OCI-LY7 (cell line): ENCODE measurements around the gene DMGDH. TPM values are rescaled to one million over a fixed set of nuclear protein-coding genes. Genes with fewer than 3 reads are reported as not detected.

Source experiments
- BruUV-seq: library from RNA; stranded (reverse); fragments of 400-500 nt; replicated peaks from 2 replicates; lab custom pipeline; 2021; lab: Mats Ljungman, UMichigan
- CTCF ChIA-PET: fragments of 300-600 bp; sonication (Branson Sonifier 250); formaldehyde crosslinking; loops from one replicate; lab custom pipeline; 2022; ENCODE audit warnings: antibody characterized with exemption; ENCODE audit not compliant: unreplicated experiment; lab: Charles Lee
- POLR2A ChIA-PET: fragments of 300-600 bp; sonication (Branson Sonifier 250); formaldehyde crosslinking; loops from one replicate; lab custom pipeline; 2022; ENCODE audit warnings: antibody characterized with exemption; lab: Charles Lee
- DNase-seq: peaks from one replicate; pipeline ENCODE4 v3.0.0-alpha.2; 2015; ENCODE audit warnings: low spot score
- H2AFZ ChIP-seq: fragments of 200-600 bp; sonication (generic), shearing (Covaris generic); 2 replicates; pipeline ENCODE4 v1.6.1; 2014; ENCODE audit warnings: mild to moderate bottlenecking, antibody characterized with exemption, low read length, moderate library complexity
- H3K27ac ChIP-seq: fragments of 200-600 bp; sonication (generic); 2 replicates; pipeline ENCODE4 v1.5.1; 2014; ENCODE audit warnings: mixed run types, low read depth, mild to moderate bottlenecking, moderate library complexity, low read length, inconsistent platforms; ENCODE audit not compliant: poor library complexity, severe bottlenecking
- H3K36me3 ChIP-seq: fragments of 200-600 bp; sonication (generic); 2 replicates; pipeline ENCODE4 v1.6.1; 2014; ENCODE audit warnings: mild to moderate bottlenecking, antibody characterized with exemption, low read length, moderate library complexity, mixed read lengths; ENCODE audit not compliant: insufficient read depth
- H3K4me1 ChIP-seq: fragments of 200-600 bp; sonication (generic); 2 replicates; pipeline ENCODE4 v1.5.1; 2014; ENCODE audit warnings: mild to moderate bottlenecking, low read length; ENCODE audit not compliant: insufficient read depth, poor library complexity, severe bottlenecking
- H3K4me2 ChIP-seq: fragments of 200-600 bp; sonication (generic); 2 replicates; pipeline ENCODE4 v1.6.1; 2014; ENCODE audit warnings: mild to moderate bottlenecking, low read length
- H3K4me3 ChIP-seq: fragments of 200-600 bp; sonication (generic); 2 replicates; pipeline ENCODE4 v1.5.1; 2014; ENCODE audit warnings: mild to moderate bottlenecking, low read depth, low read length; ENCODE audit not compliant: poor library complexity, severe bottlenecking
- H3K79me2 ChIP-seq: fragments of 200-600 bp; sonication (generic); 2 replicates; pipeline ENCODE4 v1.6.1; 2016; ENCODE audit warnings: low read depth, mild to moderate bottlenecking, low read length, moderate library complexity, mixed read lengths; ENCODE audit not compliant: insufficient read depth
- H3K9me2 ChIP-seq: fragments of 200-600 bp; sonication (generic); 2 replicates; pipeline ENCODE4 v1.6.1; 2016; ENCODE audit warnings: mild to moderate bottlenecking, low read length, mixed read lengths; ENCODE audit not compliant: insufficient read depth
- H3K9me3 ChIP-seq: fragments of 200-600 bp; sonication (generic); 2 replicates; pipeline ENCODE4 v1.6.1; 2014; ENCODE audit warnings: mild to moderate bottlenecking, mixed run types, low read length, mixed read lengths
- H4K20me1 ChIP-seq: fragments of 200-600 bp; sonication (generic); 2 replicates; pipeline ENCODE4 v1.6.1; 2014; ENCODE audit warnings: mild to moderate bottlenecking, antibody characterized with exemption, low read length, moderate library complexity, mixed read lengths; ENCODE audit not compliant: insufficient read depth
- EZH2phosphoT487 ChIP-seq: fragments of 200-600 bp; sonication (generic); IDR thresholded peaks from 2 replicates; pipeline ENCODE4 v1.6.1; 2018; ENCODE audit warnings: low read depth, borderline replicate concordance, mild to moderate bottlenecking, mixed run types, antibody characterized with exemption, low read length, moderate library complexity, mixed read lengths
- intact Hi-C: fragments of 100-400 bp; cut with micrococcal nuclease; formaldehyde crosslinking; loops from one replicate; pipeline ENCODE4 v1.10.0; 2022; ENCODE audit not compliant: unreplicated experiment
- total RNA-seq, 2 experiments: library from RNA; depleted of rRNA in 1 of 2; stranded (reverse); fragments of >200 nt in 1 of 2; shearing (Covaris generic) in 1 of 2; gene quantifications; 2 replicates each; pipeline ENCODE4 v1.2.3, GENCODE V29; 2014 to 2022
- TF ChIP-seq, protein P1 (sequence below): fragments of 200-600 bp; sonication (generic); conservative IDR thresholded peaks from 2 replicates; pipeline ENCODE4 v1.5.1; 2014; ENCODE audit warnings: mild to moderate bottlenecking, antibody characterized with exemption, low read length, moderate library complexity, mixed read lengths

DMGDH gene
- total RNA-seq, 2 experiments from 2014 or later, result 1.5 TPM; not detected in 1

DNA sequence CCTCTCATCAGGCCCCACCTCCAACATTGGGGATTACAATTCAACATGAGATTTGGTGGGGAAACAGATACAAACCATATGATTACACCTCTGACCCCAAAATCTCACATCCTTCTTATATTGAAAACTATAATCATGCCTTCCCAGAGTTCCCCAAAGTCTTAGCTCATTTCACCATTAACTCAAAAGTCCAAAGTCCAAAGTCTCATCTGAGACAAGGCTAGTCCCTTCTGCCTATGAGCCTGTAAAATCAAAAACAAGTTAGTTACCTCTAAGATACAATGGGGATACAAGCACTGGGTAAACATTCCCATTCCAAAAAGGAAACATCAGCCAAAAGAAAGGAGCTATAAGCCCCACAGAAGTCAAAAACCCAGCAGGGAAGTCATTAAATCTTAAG, 57.6 kb downstream of the DMGDH start:
- TF ChIP-seq, protein P1, sequence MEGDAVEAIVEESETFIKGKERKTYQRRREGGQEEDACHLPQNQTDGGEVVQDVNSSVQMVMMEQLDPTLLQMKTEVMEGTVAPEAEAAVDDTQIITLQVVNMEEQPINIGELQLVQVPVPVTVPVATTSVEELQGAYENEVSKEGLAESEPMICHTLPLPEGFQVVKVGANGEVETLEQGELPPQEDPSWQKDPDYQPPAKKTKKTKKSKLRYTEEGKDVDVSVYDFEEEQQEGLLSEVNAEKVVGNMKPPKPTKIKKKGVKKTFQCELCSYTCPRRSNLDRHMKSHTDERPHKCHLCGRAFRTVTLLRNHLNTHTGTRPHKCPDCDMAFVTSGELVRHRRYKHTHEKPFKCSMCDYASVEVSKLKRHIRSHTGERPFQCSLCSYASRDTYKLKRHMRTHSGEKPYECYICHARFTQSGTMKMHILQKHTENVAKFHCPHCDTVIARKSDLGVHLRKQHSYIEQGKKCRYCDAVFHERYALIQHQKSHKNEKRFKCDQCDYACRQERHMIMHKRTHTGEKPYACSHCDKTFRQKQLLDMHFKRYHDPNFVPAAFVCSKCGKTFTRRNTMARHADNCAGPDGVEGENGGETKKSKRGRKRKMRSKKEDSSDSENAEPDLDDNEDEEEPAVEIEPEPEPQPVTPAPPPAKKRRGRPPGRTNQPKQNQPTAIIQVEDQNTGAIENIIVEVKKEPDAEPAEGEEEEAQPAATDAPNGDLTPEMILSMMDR, result no peak
- no peak for TF ChIP-seq EZH2phosphoT487
- no TSS peak for BruUV-seq
- Histone ChIP-seq H3K4me2 (no peak overlapping the region), H3K9me2 (no peaks in the 10 kb centered on the region), H3K79me2 (no peaks in the 10 kb centered on the region), H3K4me1 (no peaks in the 10 kb centered on the region), H2AFZ (no peak overlapping the region), H4K20me1 (no peaks in the 10 kb centered on the region), H3K27ac (no peak overlapping the region), H3K36me3 (no peaks in the 10 kb centered on the region), H3K9me3 (no peaks in the 10 kb centered on the region), H3K4me3 (no peak overlapping the region)
- CTCF ChIA-PET, result no interaction called here
- POLR2A ChIA-PET, result no interaction called here
- DNase-seq, result no peak
- intact Hi-C loops, result no loop called here

DNA sequence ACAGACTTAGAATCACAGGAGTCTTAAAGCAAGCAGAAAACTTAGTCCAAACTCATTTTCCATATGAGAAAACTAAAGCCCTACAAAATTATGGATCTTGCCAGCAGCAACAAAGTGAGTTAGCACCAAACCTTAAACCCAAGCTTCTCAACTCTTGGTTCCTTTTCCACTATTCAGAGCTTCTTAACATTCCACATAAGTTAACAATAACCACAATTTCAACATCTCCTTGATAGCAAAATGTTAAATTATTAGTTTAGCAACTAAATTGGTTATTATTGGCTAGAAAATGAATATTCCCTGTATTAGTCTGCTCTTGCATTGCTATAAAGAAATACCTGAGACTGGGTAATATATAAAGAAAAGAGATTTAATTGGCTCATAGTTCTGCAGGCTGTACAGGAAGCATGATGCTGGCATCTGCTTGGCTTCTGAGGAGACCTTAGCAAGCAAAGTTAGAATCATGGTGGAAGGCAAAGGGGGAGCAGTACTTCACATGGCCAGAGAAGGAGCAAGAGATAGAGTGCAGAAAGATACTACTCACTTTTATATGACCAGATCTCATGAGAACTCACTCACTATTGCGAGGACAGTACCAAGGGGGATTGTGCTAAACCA, 58.1 kb downstream of the DMGDH start:
- BruUV-seq, result no TSS peak
- no peak overlapping the region for H3K4me2 ChIP-seq
- H3K4me1 ChIP-seq, result no peaks in the 10 kb centered on the region
- no peaks in the 10 kb centered on the region for H3K9me3 ChIP-seq
- H3K4me3 ChIP-seq, result no peak overlapping the region
- no peak overlapping the region for H2AFZ ChIP-seq
- DNase-seq, result no peak
- POLR2A ChIA-PET, result no interaction called here
- no peaks in the 10 kb centered on the region for H3K36me3 ChIP-seq
- TF ChIP-seq, protein P1, result 0 out of 2 replicates have a peak, but pooled peaks have one; percentile 34
- TF ChIP-seq EZH2phosphoT487, result no peak
- CTCF ChIA-PET, result no interaction called here
- H3K9me2 ChIP-seq, result no peaks in the 10 kb centered on the region
- H4K20me1 ChIP-seq, result no peaks in the 10 kb centered on the region
- no peaks in the 10 kb centered on the region for H3K79me2 ChIP-seq
- intact Hi-C loops, result no loop called here
- H3K27ac ChIP-seq, result no peak overlapping the region

DNA sequence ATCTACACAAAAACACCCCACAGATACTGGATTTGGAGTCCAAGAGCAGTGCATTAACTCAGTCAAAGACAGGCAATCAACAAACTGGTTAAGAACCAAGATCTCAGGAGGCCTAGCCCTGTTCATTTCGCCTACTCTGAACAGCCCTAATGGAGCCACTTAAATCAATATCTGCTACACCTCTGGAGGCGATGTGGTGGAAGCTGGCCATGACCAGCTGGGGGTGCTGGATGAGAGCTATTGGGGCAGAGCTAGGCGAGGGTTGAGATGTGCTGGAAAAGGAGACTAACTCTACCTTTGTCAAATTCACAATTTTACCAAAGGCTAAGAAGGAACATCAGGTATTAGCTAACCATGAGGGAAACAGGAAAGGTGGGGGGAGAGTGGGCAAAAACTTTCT, 61.1 kb downstream of the DMGDH start:
- Histone ChIP-seq H3K79me2 (no peaks in the 10 kb centered on the region), H3K4me3 (no peak overlapping the region), H4K20me1 (no peaks in the 10 kb centered on the region), H3K36me3 (no peaks in the 10 kb centered on the region), H3K9me2 (no peaks in the 10 kb centered on the region), H3K4me1 (no peaks in the 10 kb centered on the region), H3K27ac (no peak overlapping the region), H2AFZ (no peak overlapping the region), H3K9me3 (no peaks in the 10 kb centered on the region), H3K4me2 (no peak overlapping the region)
- no TSS peak for BruUV-seq
- ChIA-PET POLR2A (interaction anchor here (1.5 kb wide), 1 partner anchor 23 kb away, joined by 5 read pairs; the partner anchor contains the start of gene ARSB), CTCF (no interaction called here)
- TF ChIP-seq EZH2phosphoT487, result no peak
- TF ChIP-seq, protein P1, result no peak
- no peak for DNase-seq
- intact Hi-C loops, result no loop called here
